Neuron (in vitro differentiated cells): ENCODE measurements around the gene NBPF4.
"Not testable (repeated sequence)": the region's sequence is repeated elsewhere in the genome, so short reads cannot be mapped to it uniquely, and the experiment has no call there.

Experiments used
- H2AFZ ChIP-seq: one replicate; pipeline ENCODE4 v1.6.1; 2013; ENCODE audit warnings: low read depth, mild to moderate bottlenecking, inconsistent platforms, low read length, moderate library complexity
- H3K27me3 ChIP-seq: one replicate; pipeline ENCODE4 v1.6.1; 2013; ENCODE audit warnings: low read length; ENCODE audit not compliant: insufficient read depth
- H3K36me3 ChIP-seq: one replicate; pipeline ENCODE4 v1.6.1; 2013; ENCODE audit warnings: low read length; ENCODE audit not compliant: insufficient read depth
- H3K4me1 ChIP-seq: one replicate; pipeline ENCODE4 v1.6.1; 2013; ENCODE audit warnings: low read length; ENCODE audit not compliant: insufficient read depth
- H3K4me3 ChIP-seq: 2 replicates; pipeline ENCODE4 v1.5.1; 2013; ENCODE audit warnings: mild to moderate bottlenecking, low read length, moderate library complexity
- H3K9me3 ChIP-seq: one replicate; pipeline ENCODE4 v1.6.1; 2013; ENCODE audit warnings: low read length

Gene NBPF4

GRCh38 chr1:108243976-108244375, at the start of gene NBPF4:
NBPF4 (minus strand) TSS chr1:108244076; CDS start chr1:108243761, 315 bp downstream.
- not testable (repeated sequence) for H3K4me3 ChIP-seq, H2AFZ ChIP-seq, H3K9me3 ChIP-seq, H3K4me1 ChIP-seq, H3K27me3 ChIP-seq, H3K36me3 ChIP-seq

GRCh38 chr1:108282528-108283257, 38.8 kb upstream of the NBPF4 start:
- H3K4me3 ChIP-seq, H3K36me3 ChIP-seq, H2AFZ ChIP-seq, H3K27me3 ChIP-seq, H3K4me1 ChIP-seq, H3K9me3 ChIP-seq: not testable (repeated sequence)

GRCh38 chr1:108272485-108273327, 28.8 kb upstream of the NBPF4 start:
- H3K27me3 ChIP-seq, H3K9me3 ChIP-seq, H3K4me3 ChIP-seq, H3K36me3 ChIP-seq, H2AFZ ChIP-seq, H3K4me1 ChIP-seq: not testable (repeated sequence)

- not testable (repeated sequence) for H3K4me3 ChIP-seq, H3K9me3 ChIP-seq, H3K4me1 ChIP-seq, H2AFZ ChIP-seq, H3K36me3 ChIP-seq, H3K27me3 ChIP-seq
Observed at GRCh38 chr1:108267097-108267496, 23.2 kb upstream of the NBPF4 start.

- H3K27me3 ChIP-seq, H3K4me1 ChIP-seq, H2AFZ ChIP-seq, H3K4me3 ChIP-seq, H3K9me3 ChIP-seq, H3K36me3 ChIP-seq: not testable (repeated sequence)
Observed at GRCh38 chr1:108261967-108262366, 18.1 kb upstream of the NBPF4 start.

- H3K4me3 ChIP-seq, H3K36me3 ChIP-seq, H3K4me1 ChIP-seq, H3K9me3 ChIP-seq, H2AFZ ChIP-seq, H3K27me3 ChIP-seq: not testable (repeated sequence)
Observed at GRCh38 chr1:108261519-108261918, 17.6 kb upstream of the NBPF4 start.

GRCh38 chr1:108260578-108261259, 16.8 kb upstream of the NBPF4 start:
- H3K9me3 ChIP-seq, H3K4me1 ChIP-seq, H2AFZ ChIP-seq, H3K27me3 ChIP-seq, H3K36me3 ChIP-seq, H3K4me3 ChIP-seq: not testable (repeated sequence)

- H3K9me3 ChIP-seq, H2AFZ ChIP-seq, H3K4me1 ChIP-seq: not testable (repeated sequence)
Observed at GRCh38 chr1:108255426-108255825, 11.6 kb upstream of the NBPF4 start.

GRCh38 chr1:108239426-108239825, 4.5 kb downstream of the NBPF4 start:
- H2AFZ ChIP-seq, H3K4me1 ChIP-seq, H3K4me3 ChIP-seq, H3K36me3 ChIP-seq, H3K27me3 ChIP-seq, H3K9me3 ChIP-seq: not testable (repeated sequence)

More at GRCh38 chr1:108255426-108255825, 11.6 kb upstream of the NBPF4 start:
- H3K27me3 ChIP-seq, H3K4me3 ChIP-seq, H3K36me3 ChIP-seq: not testable (repeated sequence)

GRCh38 chr1:108235308-108235707, 8.6 kb downstream of the NBPF4 start:
- not testable (repeated sequence) for H2AFZ ChIP-seq

GRCh38 chr1:108232183-108232582, 11.7 kb downstream of the NBPF4 start:
- not testable (repeated sequence) for H3K36me3 ChIP-seq, H3K4me3 ChIP-seq

More at GRCh38 chr1:108235308-108235707, 8.6 kb downstream of the NBPF4 start:
- H3K27me3 ChIP-seq, H3K4me1 ChIP-seq, H3K36me3 ChIP-seq, H3K9me3 ChIP-seq, H3K4me3 ChIP-seq: not testable (repeated sequence)

GRCh38 chr1:108229976-108230375, 13.9 kb downstream of the NBPF4 start:
- H3K36me3 ChIP-seq, H3K4me1 ChIP-seq, H2AFZ ChIP-seq, H3K9me3 ChIP-seq, H3K27me3 ChIP-seq, H3K4me3 ChIP-seq: not testable (repeated sequence)

More at GRCh38 chr1:108232183-108232582, 11.7 kb downstream of the NBPF4 start:
- H3K9me3 ChIP-seq, H2AFZ ChIP-seq, H3K27me3 ChIP-seq, H3K4me1 ChIP-seq: not testable (repeated sequence)

GRCh38 chr1:108227772-108228171, 16.1 kb downstream of the NBPF4 start:
- not testable (repeated sequence) for H3K36me3 ChIP-seq, H3K27me3 ChIP-seq, H3K9me3 ChIP-seq, H3K4me1 ChIP-seq, H3K4me3 ChIP-seq, H2AFZ ChIP-seq
